Activated CD8-positive, alpha-beta memory T cell treated with anti-CD3 and anti-CD28 coated beads for 36 hours (primary cell): ENCODE data around the gene CEACAM5. TPM values are rescaled to one million over a fixed set of nuclear protein-coding genes. Genes with fewer than 3 reads are reported as not detected.
"Not testable (repeated sequence)": the region's sequence is repeated elsewhere in the genome, so short reads cannot be mapped to it uniquely, and the experiment has no call there.

Source experiments
- CTCF ChIA-PET: fragments of 350-600 bp; sonication (Branson Sonifier 250); formaldehyde crosslinking; loops from one replicate; lab custom pipeline; 2021; ENCODE audit warnings: antibody characterized with exemption; lab: Charles Lee
- POLR2A ChIA-PET: fragments of 350-600 bp; sonication (Branson Sonifier 250); formaldehyde crosslinking; loops from one replicate; lab custom pipeline; 2021; ENCODE audit warnings: antibody characterized with exemption; lab: Charles Lee
- total RNA-seq, 2 experiments: library from RNA; stranded (reverse); gene quantifications; one replicate each; pipeline ENCODE4 v1.2.3, GENCODE V29; 2021

The CEACAM5 gene
- total RNA-seq, 2 experiments from 2014 or later: not detected

DNA sequence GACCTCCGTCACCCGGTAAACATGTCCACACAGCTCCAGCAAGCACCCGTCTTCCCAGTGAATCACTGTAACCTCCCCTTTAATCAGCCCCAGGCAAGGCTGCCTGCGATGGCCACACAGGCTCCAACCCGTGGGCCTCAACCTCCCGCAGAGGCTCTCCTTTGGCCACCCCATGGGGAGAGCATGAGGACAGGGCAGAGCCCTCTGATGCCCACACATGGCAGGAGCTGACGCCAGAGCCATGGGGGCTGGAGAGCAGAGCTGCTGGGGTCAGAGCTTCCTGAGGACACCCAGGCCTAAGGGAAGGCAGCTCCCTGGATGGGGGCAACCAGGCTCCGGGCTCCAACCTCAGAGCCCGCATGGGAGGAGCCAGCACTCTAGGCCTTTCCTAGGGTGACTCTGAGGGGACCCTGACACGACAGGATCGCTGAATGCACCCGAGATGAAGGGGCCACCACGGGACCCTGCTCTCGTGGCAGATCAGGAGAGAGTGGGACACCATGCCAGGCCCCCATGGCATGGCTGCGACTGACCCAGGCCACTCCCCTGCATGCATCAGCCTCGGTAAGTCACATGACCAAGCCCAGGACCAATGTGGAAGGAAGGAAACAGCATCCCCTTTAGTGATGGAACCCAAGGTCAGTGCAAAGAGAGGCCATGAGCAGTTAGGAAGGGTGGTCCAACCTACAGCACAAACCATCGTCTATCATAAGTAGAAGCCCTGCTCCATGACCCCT, 9.0 kb upstream of the CEACAM5 start:
- CTCF ChIA-PET: interaction anchor here (0.8 to 1.3 kb wide), 3 partner anchors 40 to 57 kb away, joined by 3 to 4 read pairs (median 3); no protein-coding TSS in a partner anchor

DNA sequence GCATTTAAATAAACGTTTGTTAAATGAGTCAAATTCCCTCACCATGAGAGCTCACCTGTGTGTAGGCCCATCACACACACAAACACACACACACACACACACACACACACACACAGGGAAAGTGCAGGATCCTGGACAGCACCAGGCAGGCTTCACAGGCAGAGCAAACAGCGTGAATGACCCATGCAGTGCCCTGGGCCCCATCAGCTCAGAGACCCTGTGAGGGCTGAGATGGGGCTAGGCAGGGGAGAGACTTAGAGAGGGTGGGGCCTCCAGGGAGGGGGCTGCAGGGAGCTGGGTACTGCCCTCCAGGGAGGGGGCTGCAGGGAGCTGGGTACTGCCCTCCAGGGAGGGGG, 8.5 kb upstream of the CEACAM5 start:
- ChIA-PET POLR2A (no interaction called here), CTCF (interaction anchor here (1.3 kb wide), 1 partner anchor 41 kb away, joined by 3 read pairs; no protein-coding TSS in a partner anchor)

More for the DNA sequence above, 9.0 kb upstream of the CEACAM5 start:
- POLR2A ChIA-PET: no interaction called here

DNA sequence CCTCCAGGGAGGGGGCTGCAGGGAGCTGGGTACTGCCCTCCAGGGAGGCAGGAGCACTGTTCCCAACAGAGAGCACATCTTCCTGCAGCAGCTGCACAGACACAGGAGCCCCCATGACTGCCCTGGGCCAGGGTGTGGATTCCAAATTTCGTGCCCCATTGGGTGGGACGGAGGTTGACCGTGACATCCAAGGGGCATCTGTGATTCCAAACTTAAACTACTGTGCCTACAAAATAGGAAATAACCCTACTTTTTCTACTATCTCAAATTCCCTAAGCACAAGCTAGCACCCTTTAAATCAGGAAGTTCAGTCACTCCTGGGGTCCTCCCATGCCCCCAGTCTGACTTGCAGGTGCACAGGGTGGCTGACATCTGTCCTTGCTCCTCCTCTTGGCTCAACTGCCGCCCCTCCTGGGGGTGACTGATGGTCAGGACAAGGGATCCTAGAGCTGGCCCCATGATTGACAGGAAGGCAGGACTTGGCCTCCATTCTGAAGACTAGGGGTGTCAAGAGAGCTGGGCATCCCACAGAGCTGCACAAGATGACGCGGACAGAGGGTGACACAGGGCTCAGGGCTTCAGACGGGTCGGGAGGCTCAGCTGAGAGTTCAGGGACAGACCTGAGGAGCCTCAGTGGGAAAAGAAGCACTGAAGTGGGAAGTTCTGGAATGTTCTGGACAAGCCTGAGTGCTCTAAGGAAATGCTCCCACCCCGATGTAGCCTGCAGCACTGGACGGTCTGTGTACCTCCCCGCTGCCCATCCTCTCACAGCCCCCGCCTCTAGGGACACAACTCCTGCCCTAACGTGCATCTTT, 7.8 kb upstream of the CEACAM5 start:
- ChIA-PET POLR2A (no interaction called here), CTCF (no interaction called here)

DNA sequence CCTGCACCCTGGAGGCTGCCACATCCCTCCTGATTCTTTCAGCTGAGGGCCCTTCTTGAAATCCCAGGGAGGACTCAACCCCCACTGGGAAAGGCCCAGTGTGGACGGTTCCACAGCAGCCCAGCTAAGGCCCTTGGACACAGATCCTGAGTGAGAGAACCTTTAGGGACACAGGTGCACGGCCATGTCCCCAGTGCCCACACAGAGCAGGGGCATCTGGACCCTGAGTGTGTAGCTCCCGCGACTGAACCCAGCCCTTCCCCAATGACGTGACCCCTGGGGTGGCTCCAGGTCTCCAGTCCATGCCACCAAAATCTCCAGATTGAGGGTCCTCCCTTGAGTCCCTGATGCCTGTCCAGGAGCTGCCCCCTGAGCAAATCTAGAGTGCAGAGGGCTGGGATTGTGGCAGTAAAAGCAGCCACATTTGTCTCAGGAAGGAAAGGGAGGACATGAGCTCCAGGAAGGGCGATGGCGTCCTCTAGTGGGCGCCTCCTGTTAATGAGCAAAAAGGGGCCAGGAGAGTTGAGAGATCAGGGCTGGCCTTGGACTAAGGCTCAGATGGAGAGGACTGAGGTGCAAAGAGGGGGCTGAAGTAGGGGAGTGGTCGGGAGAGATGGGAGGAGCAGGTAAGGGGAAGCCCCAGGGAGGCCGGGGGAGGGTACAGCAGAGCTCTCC, 6.9 kb upstream of the CEACAM5 start:
- ChIA-PET POLR2A (no interaction called here), CTCF (interaction anchor here (0.9 kb wide), 1 partner anchor 13 kb away, joined by 3 read pairs; no protein-coding TSS in a partner anchor)

DNA sequence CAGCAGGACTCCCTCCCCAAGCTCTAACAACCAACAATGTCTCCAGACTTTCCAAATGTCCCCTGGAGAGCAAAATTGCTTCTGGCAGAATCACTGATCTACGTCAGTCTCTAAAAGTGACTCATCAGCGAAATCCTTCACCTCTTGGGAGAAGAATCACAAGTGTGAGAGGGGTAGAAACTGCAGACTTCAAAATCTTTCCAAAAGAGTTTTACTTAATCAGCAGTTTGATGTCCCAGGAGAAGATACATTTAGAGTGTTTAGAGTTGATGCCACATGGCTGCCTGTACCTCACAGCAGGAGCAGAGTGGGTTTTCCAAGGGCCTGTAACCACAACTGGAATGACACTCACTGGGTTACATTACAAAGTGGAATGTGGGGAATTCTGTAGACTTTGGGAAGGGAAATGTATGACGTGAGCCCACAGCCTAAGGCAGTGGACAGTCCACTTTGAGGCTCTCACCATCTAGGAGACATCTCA, 6.2 kb upstream of the CEACAM5 start:
- POLR2A ChIA-PET: no interaction called here

DNA sequence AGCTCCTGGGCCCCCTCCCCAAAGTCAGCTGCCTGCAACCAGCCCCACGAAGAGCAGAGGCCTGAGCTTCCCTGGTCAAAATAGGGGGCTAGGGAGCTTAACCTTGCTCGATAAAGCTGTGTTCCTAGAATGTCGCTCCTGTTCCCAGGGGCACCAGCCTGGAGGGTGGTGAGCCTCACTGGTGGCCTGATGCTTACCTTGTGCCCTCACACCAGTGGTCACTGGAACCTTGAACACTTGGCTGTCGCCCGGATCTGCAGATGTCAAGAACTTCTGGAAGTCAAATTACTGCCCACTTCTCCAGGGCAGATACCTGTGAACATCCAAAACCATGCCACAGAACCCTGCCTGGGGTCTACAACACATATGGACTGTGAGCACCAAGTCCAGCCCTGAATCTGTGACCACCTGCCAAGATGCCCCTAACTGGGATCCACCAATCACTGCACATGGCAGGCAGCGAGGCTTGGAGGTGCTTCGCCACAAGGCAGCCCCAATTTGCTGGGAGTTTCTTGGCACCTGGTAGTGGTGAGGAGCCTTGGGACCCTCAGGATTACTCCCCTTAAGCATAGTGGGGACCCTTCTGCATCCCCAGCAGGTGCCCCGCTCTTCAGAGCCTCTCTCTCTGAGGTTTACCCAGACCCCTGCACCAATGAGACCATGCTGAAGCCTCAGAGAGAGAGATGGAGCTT, 4.7 kb upstream of the CEACAM5 start:
- ChIA-PET CTCF (no interaction called here), POLR2A (no interaction called here)

More for the DNA sequence above, 6.2 kb upstream of the CEACAM5 start:
- CTCF ChIA-PET: interaction anchor here (0.9 kb wide), 1 partner anchor 13 kb away, joined by 3 read pairs; no protein-coding TSS in a partner anchor

DNA sequence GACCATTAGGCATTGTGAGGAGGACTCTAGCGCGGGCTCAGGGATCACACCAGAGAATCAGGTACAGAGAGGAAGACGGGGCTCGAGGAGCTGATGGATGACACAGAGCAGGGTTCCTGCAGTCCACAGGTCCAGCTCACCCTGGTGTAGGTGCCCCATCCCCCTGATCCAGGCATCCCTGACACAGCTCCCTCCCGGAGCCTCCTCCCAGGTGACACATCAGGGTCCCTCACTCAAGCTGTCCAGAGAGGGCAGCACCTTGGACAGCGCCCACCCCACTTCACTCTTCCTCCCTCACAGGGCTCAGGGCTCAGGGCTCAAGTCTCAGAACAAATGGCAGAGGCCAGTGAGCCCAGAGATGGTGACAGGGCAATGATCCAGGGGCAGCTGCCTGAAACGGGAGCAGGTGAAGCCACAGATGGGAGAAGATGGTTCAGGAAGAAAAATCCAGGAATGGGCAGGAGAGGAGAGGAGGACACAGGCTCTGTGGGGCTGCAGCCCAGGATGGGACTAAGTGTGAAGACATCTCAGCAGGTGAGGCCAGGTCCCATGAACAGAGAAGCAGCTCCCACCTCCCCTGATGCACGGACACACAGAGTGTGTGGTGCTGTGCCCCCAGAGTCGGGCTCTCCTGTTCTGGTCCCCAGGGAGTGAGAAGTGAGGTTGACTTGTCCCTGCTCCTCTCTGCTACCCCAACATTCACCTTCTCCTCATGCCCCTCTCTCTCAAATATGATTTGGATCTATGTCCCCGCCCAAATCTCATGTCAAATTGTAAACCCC, 2.8 kb upstream of the CEACAM5 start:
- CTCF ChIA-PET: interaction anchor here (0.7 to 2.7 kb wide), 4 partner anchors 10 to 80 kb away, joined by 3 to 17 read pairs (median 9); no protein-coding TSS in a partner anchor
- POLR2A ChIA-PET: no interaction called here

DNA sequence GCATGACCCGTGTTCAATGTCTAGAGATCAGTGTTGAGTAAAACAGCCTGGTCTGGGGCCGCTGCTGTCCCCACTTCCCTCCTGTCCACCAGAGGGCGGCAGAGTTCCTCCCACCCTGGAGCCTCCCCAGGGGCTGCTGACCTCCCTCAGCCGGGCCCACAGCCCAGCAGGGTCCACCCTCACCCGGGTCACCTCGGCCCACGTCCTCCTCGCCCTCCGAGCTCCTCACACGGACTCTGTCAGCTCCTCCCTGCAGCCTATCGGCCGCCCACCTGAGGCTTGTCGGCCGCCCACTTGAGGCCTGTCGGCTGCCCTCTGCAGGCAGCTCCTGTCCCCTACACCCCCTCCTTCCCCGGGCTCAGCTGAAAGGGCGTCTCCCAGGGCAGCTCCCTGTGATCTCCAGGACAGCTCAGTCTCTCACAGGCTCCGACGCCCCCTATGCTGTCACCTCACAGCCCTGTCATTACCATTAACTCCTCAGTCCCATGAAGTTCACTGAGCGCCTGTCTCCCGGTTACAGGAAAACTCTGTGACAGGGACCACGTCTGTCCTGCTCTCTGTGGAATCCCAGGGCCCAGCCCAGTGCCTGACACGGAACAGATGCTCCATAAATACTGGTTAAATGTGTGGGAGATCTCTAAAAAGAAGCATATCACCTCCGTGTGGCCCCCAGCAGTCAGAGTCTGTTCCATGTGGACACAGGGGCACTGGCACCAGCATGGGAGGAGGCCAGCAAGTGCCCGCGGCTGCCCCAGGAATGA, 1.5 kb upstream of the CEACAM5 start:
- POLR2A ChIA-PET: no interaction called here
- CTCF ChIA-PET: interaction anchor here (0.7 to 2.7 kb wide), 22 partner anchors 9 to 120 kb away, joined by 3 to 17 read pairs (median 4); no protein-coding TSS in a partner anchor

DNA sequence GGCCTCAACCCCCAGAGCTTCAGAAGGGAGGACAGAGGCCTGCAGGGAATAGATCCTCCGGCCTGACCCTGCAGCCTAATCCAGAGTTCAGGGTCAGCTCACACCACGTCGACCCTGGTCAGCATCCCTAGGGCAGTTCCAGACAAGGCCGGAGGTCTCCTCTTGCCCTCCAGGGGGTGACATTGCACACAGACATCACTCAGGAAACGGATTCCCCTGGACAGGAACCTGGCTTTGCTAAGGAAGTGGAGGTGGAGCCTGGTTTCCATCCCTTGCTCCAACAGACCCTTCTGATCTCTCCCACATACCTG, 969 bp upstream of the CEACAM5 start:
- CTCF ChIA-PET: interaction anchor here (0.7 to 2.7 kb wide), 18 partner anchors 9 to 119 kb away, joined by 3 to 17 read pairs (median 4); no protein-coding TSS in a partner anchor
- POLR2A ChIA-PET: no interaction called here

DNA sequence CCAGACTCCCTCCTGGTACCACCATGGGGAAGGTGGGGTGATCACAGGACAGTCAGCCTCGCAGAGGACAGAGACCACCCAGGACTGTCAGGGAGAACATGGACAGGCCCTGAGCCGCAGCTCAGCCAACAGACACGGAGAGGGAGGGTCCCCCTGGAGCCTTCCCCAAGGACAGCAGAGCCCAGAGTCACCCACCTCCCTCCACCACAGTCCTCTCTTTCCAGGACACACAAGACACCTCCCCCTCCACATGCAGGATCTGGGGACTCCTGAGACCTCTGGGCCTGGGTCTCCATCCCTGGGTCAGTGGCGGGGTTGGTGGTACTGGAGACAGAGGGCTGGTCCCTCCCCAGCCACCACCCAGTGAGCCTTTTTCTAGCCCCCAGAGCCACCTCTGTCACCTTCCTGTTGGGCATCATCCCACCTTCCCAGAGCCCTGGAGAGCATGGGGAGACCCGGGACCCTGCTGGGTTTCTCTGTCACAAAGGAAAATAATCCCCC, 505 bp upstream of the CEACAM5 start:
- ChIA-PET CTCF (interaction anchor here (1.8 kb wide), 1 partner anchor 68 kb away, joined by 7 read pairs; no protein-coding TSS in a partner anchor), POLR2A (no interaction called here)

DNA sequence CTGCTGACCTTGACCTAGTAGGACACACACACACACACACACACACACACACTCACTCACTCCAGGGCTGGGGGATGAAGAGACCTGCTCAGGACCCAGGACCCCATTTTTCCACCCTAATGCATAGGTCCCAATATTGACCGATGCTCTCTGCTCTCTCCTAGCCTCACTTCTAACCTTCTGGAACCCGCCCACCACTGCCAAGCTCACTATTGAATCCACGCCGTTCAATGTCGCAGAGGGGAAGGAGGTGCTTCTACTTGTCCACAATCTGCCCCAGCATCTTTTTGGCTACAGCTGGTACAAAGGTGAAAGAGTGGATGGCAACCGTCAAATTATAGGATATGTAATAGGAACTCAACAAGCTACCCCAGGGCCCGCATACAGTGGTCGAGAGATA, 1.1 kb downstream of the CEACAM5 start:
- CTCF ChIA-PET, POLR2A ChIA-PET: not testable (repeated sequence)

DNA sequence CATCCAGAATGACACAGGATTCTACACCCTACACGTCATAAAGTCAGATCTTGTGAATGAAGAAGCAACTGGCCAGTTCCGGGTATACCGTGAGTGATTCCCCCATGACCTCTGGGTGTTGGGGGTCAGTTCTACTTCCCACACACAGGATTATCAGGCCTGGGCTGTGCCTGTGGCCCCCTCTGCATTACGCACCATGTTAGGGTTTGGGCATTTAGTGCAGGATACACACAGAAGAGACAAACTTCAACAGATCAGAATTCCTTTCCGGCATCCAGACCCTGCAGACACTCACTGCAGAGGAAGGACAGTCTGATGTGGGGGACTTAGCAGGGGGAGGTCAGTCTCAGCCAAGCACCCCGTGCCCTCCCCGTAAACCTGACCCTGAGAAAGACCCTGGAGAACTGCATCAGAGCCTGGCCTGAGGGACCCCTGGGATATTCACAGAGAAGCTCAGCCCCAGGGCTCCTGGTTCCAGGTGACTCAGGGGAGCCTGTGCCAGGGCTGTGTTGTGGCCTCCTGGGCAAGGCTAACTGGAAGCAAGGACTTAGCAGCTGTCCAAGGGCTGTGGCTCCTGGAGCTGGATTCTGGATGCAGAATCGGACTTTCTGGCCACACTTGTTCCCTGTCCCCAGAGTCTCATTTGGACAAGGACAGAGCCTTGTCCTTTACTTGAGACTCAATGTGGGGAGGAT, 1.7 kb downstream of the CEACAM5 start:
- ChIA-PET CTCF (interaction anchor here (1.1 kb wide), 1 partner anchor 43 kb away, joined by 4 read pairs; no protein-coding TSS in a partner anchor), POLR2A (no interaction called here)

DNA sequence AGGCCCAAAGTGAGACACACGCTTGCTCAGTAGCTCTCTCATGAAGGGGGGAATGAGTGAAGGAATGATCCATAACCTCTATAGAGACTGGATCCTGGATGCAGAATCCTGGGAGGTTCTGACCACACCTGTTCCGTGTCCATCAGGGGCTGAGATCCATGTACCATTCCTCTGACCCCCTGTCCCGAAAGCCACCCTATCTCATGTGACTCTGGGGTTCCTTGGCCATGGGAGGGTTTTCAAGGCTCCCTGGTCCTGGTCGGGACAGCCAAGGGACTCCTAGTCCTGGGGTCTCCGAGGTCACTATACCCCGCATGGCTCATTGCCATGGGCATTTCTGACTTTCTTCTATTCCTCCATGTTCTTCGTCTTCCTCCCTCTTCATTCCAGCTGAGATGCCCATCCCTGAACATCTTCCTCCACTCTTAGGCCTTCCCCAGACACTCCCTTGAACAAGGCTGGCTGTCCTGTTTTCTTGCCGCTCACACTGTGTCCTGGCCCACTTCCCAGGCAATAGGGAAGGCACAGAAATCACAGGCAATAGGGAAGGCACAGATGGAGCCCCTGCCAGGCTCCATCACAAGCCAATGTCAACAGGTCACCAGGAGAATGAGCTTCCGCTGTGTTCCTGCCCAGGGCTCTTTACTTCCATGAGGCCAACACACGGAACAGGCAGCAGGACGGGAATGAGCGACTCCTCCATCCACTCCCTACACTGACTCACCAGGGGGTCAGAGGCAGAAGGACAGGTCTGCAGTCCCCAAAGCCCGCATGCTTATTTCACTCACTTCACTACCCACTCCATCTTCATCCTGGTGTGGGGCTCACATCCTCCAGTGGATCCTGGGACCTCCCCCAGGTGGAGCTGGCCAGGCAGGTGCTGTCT, 3.2 kb downstream of the CEACAM5 start:
- POLR2A ChIA-PET: no interaction called here

DNA sequence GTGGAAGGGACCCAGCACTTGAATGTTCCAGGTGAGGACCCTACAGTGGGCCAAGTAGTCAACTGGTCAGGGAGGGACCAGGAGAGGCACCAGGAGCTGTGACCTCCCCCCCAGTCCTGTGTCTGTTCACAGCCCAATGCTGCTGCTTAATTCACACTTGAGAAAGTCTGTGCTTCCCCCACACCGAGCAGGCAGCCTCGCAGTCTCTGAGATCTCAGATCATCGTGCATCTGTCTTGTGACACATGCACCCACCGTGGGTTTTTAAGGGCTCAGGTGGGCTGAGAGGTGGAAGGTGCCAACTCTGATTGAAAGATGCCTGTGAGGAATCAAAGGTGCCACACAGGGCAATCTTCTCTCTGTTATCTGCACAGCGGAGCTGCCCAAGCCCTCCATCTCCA, 6.2 kb downstream of the CEACAM5 start:
- ChIA-PET CTCF (interaction anchor here (1.3 kb wide), 1 partner anchor 13 kb away, joined by 3 read pairs; no protein-coding TSS in a partner anchor), POLR2A (no interaction called here)

More for the DNA sequence above, 3.2 kb downstream of the CEACAM5 start:
- CTCF ChIA-PET: interaction anchor here (0.6 to 1.0 kb wide), 2 partner anchors 83 to 619 kb away, joined by 3 to 4 read pairs; no protein-coding TSS in a partner anchor

DNA sequence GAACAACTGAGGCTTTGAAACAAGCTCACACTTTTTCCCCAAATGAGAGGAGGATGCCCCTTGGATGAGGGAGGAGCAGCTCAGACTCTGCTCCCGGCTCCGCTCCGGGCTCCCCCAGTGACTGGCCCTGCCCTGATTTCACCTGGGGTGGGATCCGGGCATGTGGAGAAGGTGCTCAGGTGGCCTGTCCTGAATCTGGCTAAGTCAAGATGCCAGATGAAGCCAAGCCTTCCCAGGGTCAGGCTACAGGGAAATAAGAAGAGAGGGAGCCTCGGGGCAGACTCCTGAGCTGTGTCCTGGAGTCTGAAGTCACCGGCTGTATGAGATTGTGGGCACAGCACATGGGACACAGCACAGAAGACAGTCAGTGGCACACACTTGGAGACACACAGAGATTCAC, 10.3 kb downstream of the CEACAM5 start:
- POLR2A ChIA-PET: no interaction called here

More for the DNA sequence above, 10.3 kb downstream of the CEACAM5 start:
- CTCF ChIA-PET: interaction anchor here (1.0 kb wide), 1 partner anchor 27 kb away, joined by 3 read pairs; no protein-coding TSS in a partner anchor
